T-helper 17 cell (primary cell): ENCODE data around the gene DCTN2. TPM values are rescaled to one million over a fixed set of nuclear protein-coding genes. Genes with fewer than 3 reads are reported as not detected.
A peak's percentile ranks its signal among the peaks of the same experiment; 100 is the strongest.

ENCODE experiments used
- ATAC-seq: fragments of 150-1000 bp; cut with Tn5 transposase; 2 replicates; pipeline ENCODE4 v1.10.0; 2021; ENCODE audit warnings: mild to moderate bottlenecking, moderate library complexity
- DNase-seq, 3 donors: peaks; one replicate each; pipeline versions ENCODE4 v3.0.0 to v3.0.0-alpha.2; 2020 to 2021
- H3K9me3 ChIP-seq: one replicate; pipeline ENCODE4 v1.7.0; 2013; ENCODE audit warnings: low read length, mild to moderate bottlenecking; ENCODE audit not compliant: control insufficient read depth, poor library complexity, severe bottlenecking
- H3K27ac Mint-ChIP-seq: one replicate; pipeline ENCODE4 v1.8.0; 2022; ENCODE audit warnings: mild to moderate bottlenecking, moderate library complexity, mixed read lengths
- H3K27me3 Mint-ChIP-seq: one replicate; pipeline ENCODE4 v1.8.0; 2022; ENCODE audit warnings: mixed read lengths
- H3K36me3 Mint-ChIP-seq: one replicate; pipeline ENCODE4 v1.8.0; 2022; ENCODE audit warnings: low read depth, mixed read lengths
- H3K4me1 Mint-ChIP-seq: one replicate; pipeline ENCODE4 v1.8.0; 2022; ENCODE audit warnings: mild to moderate bottlenecking, mixed read lengths
- H3K4me3 Mint-ChIP-seq: one replicate; pipeline ENCODE4 v1.8.0; 2022; ENCODE audit warnings: mild to moderate bottlenecking, moderate library complexity, mixed read lengths
- total RNA-seq, 4 donors: library from RNA in 2 of 4; stranded (reverse) in 2 of 4; gene quantifications; one replicate each; pipeline ENCODE4 v1.2.3 and lab custom pipeline; 2022 to 2026

DCTN2 gene
- total RNA-seq, 2 donors from 2014 or later: 63.9 to 78.8 TPM

DNA sequence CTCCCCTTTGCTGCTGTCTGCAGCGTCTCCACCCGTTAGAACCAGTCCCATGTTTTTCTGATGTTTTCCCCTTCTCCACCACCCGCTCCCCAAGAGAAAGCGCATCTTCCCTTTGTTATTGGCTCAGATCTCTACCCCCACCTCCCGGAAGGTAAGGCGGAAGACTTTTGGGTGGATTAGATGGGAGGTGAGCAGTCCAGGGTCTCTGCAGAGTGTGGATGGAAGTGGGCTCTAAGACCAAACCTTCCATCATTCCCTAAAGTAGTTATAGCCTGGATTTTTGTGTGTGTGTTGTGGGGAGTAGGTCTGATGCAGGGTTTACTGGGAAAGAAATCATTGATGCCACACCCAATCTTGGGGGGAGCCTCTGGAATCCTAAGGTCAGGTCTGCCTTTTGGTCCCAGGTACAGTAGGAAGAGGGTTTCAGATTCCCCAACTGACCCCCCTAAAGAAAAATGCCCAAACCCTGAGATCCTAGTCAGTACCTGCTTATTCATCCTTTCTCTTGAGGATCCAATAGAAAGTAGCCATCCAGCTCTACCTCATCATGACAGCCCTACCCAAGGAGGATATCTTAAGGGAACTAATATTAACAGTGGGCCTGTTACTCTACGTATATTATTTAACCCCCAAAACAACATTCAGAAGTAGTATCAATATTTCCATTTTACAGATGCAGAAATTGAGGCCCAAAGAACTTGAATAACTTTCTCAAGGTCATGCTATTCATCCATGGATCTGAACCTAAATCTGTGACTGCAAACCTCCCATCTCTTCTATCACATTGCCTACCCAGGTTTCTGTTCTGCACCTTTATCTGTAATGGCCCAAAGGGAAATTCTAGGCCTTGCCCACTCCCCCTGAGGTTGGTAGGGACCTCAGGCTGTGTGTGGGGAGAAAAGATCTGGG lies 3.9 kb upstream of the DCTN2 start:
- ATAC-seq: no peak
- peak overlapping the region; percentile 83 for H3K4me3 Mint-ChIP-seq
- H3K27ac Mint-ChIP-seq: peak overlapping the region; percentile 47
- peaks cover 31% of the 10 kb centered on the region for H3K4me1 Mint-ChIP-seq
- no peak for DNase-seq
- H3K9me3 ChIP-seq: no peaks in the 10 kb centered on the region
- no peaks in the 10 kb centered on the region for H3K36me3 Mint-ChIP-seq
- H3K27me3 Mint-ChIP-seq: peaks cover 15% of the 10 kb centered on the region

DNA sequence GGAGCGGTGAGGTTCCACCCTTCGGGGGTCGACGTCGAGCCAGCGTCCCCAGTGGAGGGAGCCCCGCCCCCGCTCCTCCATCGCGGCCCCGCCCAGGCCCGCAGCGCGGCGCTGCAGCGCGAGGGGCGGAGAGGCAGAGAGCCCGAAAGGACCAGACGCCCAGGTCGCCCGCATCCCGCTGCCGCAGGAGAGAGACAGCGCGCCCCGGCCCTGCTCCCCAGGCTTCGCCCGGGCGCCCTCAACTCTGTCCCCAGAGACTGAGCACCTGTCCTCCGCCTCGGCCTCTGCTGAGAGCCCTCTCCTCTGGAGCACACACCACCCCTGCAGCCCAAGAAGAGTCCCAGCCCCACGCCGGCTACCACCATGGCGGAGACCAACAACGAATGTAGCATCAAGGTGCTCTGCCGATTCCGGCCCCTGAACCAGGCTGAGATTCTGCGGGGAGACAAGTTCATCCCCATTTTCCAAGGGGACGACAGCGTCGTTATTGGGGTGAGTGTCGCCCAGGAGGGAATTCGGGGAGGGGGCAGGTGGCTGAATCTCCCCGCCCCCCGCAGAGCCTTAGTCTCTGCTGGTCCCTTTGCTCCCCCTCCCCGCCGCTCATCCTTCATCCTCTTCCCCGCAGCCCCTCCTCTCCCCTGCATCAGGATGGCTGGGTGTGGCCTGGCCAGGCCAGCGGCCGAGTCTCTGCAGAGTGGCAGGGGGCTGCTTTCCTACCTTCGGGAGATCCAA lies 3.1 kb upstream of the DCTN2 start, which contains the start of gene KIF5A:
KIF5A (plus strand) TSS at position 136 of the 732 bp plus-strand sequence; CDS start at position 364, 228 bp downstream.
- peak in 2 of 3 donors; percentile 49 to 54 for DNase-seq
- Mint-ChIP-seq H3K4me1 (peaks cover 38% of the 10 kb centered on the region), H3K4me3 (peak within 1 kb of the TSS; percentile 89), H3K27ac (peak within 1 kb of the TSS; percentile 47), H3K36me3 (no peaks in the 10 kb centered on the region), H3K27me3 (peaks cover 15% of the 10 kb centered on the region)
- ATAC-seq: peak; percentile 49
- no peaks in the 10 kb centered on the region for H3K9me3 ChIP-seq

DNA sequence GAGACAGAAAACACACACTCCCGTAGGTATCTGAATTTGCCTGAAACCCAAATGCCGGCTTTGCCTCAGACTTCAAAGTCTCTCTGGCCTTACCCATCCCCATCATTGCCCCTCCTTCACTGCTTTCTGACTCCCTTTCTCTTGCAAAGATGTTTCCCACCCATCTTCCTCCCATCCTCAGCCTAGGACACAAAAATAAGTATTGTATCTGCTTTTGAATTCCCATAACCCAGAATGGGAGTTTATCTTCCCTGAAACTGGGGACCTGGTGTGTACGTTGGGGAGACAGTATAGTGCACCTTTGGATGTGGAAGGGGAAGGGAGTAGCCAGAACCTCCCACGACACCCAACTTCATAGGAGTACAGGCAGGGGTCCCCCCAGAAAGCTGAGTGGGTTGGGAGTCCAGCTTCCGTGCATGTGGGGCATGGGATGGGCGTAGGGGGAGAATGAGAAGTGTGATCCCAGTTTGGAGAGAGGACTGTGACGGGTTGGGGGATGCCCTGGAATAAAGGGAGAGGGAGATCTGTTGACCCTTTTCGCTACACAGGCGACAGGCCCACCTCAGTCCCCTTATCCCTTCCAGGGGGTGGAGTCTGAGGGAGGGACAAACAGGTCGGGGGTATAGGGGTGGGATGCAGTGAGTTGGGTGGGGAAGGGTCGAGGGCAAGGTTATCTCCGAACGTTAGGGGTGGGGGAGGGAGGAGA lies 2.4 kb upstream of the DCTN2 start:
- no peak for DNase-seq
- no peaks in the 10 kb centered on the region for H3K36me3 Mint-ChIP-seq
- no peak for ATAC-seq
- H3K4me3 Mint-ChIP-seq: peak overlapping the region; percentile 89
- no peak overlapping the region for H3K27ac Mint-ChIP-seq
- peaks cover 12% of the 10 kb centered on the region for H3K27me3 Mint-ChIP-seq
- no peaks in the 10 kb centered on the region for H3K9me3 ChIP-seq
- peaks cover 42% of the 10 kb centered on the region for H3K4me1 Mint-ChIP-seq

DNA sequence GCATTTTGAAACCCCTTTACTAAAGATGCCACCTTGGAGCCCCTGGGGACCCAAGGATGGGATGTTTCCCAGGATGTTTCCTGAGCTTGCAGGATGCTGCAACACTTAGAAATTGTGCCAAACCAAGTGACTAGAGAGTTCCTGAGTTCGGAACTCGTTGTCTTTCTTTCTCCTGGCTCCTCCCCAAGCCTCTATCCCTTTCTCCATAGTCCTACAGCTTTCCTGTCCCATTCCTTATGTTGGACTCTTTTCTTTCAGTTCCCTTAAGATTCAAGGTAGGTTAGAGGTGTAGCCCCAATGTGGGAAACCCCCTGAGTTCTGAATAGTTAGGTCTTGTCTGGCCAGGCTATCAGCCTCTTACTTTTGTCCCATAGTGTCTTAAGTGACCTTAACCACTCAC lies 1.5 kb upstream of the DCTN2 start:
- no peaks in the 10 kb centered on the region for H3K36me3 Mint-ChIP-seq
- H3K27ac Mint-ChIP-seq: no peak overlapping the region
- ATAC-seq: no peak
- H3K4me1 Mint-ChIP-seq: peaks cover 40% of the 10 kb centered on the region
- H3K4me3 Mint-ChIP-seq: peak overlapping the region; percentile 1
- H3K27me3 Mint-ChIP-seq: peaks cover 4% of the 10 kb centered on the region
- no peaks in the 10 kb centered on the region for H3K9me3 ChIP-seq
- no peak for DNase-seq

DNA sequence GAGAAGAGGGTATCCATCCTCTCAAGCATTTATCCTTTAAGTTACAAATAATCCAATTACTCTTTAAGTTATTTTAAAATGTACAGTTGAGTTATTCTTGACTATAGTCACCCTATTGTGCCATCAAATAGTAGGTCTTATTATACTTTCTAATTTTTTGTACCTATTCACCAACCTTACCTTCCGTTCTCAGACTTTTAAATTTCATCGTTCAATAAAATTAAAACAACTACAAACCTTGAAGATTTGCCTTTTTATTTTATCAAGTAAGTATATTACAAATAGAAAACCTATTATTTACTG lies 972 bp upstream of the DCTN2 start:
- Mint-ChIP-seq H3K27ac (no peak overlapping the region), H3K4me3 (peak overlapping the region; percentile 97), H3K36me3 (no peaks in the 10 kb centered on the region), H3K27me3 (no peaks in the 10 kb centered on the region), H3K4me1 (peaks cover 40% of the 10 kb centered on the region)
- DNase-seq: no peak
- H3K9me3 ChIP-seq: no peaks in the 10 kb centered on the region
- no peak for ATAC-seq

DNA sequence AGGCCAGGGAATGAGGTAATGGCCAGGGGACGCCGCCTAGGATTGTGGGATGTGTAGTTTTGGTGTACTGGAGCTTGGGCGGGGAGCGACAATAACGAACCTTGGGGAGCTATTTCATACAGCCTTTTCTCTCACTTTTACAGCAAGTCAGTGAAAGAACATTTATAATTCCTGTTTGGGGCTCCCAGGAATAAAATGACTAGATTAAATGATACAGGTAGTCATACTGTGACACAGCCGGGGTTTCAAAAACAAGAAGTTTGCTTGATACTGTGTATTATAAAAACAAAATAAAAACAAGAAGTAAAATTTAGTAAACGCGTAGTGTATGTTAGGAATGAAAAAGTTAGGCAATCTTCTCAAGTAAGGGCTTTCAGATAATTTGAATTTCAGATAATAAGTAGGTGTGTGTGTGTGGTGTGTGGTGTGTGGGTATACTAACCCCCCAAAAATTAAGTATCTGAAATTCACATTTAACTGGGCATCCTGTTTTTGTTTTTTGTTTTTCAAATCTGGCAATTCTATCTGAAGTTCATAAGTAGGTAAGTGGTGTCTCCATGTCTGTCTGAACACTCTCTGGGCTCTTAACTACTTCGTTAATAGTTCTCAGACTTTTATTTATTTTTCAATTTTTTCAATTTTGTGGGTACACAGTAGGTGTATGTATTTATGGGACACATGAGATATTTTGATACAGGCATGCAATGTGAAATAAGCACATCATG lies 458 bp upstream of the DCTN2 start:
- H3K9me3 ChIP-seq: no peaks in the 10 kb centered on the region
- Mint-ChIP-seq H3K4me1 (peaks cover 40% of the 10 kb centered on the region), H3K4me3 (peak overlapping the region; percentile 97), H3K36me3 (no peaks in the 10 kb centered on the region), H3K27me3 (no peaks in the 10 kb centered on the region), H3K27ac (peak overlapping the region; percentile 94)
- no peak for DNase-seq
- no peak for ATAC-seq

DNA sequence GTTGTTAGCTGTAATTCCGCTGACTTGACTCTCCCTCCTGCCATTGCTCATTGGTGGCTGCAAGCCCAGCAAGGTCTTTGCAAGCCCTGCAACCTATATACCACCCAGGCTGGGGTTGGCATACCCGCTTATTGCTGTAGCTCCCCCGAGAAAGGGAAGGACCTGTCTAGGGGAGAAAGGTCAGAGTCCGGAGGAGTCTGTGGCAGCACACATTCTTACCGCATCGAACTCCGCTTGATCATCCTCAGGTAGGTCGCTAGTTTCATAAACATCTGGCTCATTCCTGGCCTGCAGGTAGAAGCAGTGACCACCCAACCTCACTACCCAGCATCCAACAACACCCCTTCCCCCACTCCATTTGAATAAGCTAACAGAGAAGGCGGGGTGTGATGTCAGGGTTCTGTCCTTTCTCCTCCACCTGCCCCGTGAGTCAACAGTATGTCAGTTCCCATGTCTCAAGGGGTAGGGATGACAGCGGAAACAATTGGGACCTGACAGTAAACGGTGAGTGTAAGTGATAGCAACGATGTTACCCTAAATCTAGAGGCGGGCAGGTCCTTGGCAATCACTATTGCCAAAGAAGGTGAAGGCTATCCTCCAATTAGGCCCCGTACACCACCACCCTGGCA lies 1.1 kb downstream of the DCTN2 start:
- H3K4me1 Mint-ChIP-seq: peaks cover 40% of the 10 kb centered on the region
- ATAC-seq (no peak), DNase-seq (no peak)
- H3K4me3 Mint-ChIP-seq: peak overlapping the region; percentile 97
- no peaks in the 10 kb centered on the region for H3K9me3 ChIP-seq
- H3K27ac Mint-ChIP-seq: peak overlapping the region; percentile 94
- H3K36me3 Mint-ChIP-seq: no peaks in the 10 kb centered on the region
- H3K27me3 Mint-ChIP-seq: no peaks in the 10 kb centered on the region

DNA sequence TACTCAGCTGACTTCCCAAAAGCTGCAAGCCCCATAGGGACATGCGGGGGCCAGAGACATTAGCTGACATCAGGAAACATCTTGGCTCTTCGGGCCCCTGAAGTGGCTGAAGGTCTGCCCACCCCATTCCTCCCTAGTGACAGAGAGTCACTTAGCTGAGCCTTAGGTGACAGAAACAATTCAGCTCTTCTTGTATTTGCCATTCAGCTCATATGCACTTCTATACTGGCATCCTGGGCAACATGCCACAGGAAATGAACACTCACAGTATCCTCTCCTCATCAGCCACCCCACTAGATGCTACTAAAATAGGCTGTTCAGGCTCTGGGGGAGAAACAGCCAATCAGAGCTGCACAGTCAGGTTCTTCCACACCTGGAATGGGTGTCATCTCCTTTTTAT lies 3.4 kb downstream of the DCTN2 start:
- peaks cover 30% of the 10 kb centered on the region for H3K4me1 Mint-ChIP-seq
- no peak overlapping the region for H3K4me3 Mint-ChIP-seq
- no peaks in the 10 kb centered on the region for H3K36me3 Mint-ChIP-seq
- ATAC-seq (no peak), DNase-seq (no peak)
- H3K27ac Mint-ChIP-seq: no peak overlapping the region
- H3K27me3 Mint-ChIP-seq: no peaks in the 10 kb centered on the region
- H3K9me3 ChIP-seq: no peaks in the 10 kb centered on the region

DNA sequence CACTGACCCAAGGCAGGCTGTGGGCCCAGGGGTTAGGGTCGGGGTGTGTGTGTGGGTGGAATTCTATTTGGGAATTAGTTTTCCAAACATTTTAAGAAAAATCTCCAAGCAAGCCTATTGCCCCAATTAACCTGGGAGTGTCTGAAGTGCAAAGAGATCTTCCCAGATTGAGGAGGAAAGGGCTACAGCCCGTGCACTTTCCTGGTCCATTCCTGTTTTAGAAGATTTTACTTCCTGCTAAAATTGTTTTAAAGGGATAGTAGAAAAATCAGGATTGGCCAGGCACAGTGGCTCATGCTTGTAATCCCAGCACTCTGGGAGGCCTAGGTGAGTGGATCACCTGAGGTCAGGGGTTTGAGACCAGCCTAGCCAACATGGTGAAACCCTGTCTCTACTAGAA lies 5.3 kb downstream of the DCTN2 start:
- no peak for ATAC-seq
- H3K36me3 Mint-ChIP-seq: no peaks in the 10 kb centered on the region
- peaks cover 28% of the 10 kb centered on the region for H3K4me1 Mint-ChIP-seq
- no peak overlapping the region for H3K4me3 Mint-ChIP-seq
- H3K9me3 ChIP-seq: no peaks in the 10 kb centered on the region
- DNase-seq: no peak
- no peak overlapping the region for H3K27ac Mint-ChIP-seq
- H3K27me3 Mint-ChIP-seq: no peaks in the 10 kb centered on the region

DNA sequence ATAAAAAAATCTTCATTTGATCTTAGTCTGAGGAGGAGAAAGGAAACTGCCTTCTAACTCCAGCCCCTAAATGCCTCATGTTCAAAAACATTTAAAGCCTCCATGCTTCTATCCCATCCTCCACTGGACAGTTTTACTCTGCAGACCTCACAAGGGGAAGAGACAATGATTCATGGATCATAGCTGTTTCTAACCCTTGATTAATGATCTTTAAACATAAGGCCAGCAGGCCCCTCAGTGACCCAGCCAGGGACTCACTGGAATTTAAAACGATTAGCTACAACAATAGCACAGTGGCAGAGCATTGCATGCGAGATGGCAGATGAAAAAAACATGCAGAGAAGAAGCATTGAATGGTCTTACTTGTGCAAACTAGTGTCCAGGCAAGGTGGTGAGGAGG lies 6.0 kb downstream of the DCTN2 start:
- no peak overlapping the region for H3K27ac Mint-ChIP-seq
- no peaks in the 10 kb centered on the region for H3K36me3 Mint-ChIP-seq

DNA sequence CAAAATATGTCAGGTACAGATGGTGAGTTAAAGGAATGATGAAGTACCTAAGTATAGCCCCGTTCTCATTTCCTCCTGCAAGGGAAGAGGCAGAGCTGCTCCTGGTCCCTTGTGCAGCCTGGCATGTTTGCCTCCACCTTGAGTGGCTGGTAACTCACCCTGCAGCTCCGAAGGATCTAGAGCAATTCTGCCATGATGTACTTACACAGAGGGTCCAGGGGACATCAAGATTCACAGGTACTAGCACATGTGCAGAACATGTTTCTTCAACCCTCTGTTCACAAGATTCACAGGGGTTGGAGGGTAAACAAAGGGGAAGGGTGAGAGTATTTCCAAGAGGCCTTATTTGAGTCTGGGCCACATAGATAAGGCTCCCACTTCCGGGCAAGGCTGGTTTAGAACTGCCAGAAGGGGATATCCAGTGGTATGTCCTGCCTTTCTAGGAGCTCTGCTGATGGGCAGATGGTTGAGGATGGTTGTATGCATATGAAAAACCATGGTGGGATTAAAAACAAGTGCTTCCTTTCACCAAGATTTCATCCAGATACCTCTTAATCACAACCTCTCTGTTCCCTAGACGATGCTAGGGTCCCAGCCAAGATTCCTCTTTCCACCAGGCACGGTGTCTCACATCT lies 7.7 kb downstream of the DCTN2 start:
- H3K9me3 ChIP-seq: no peaks in the 10 kb centered on the region
- Mint-ChIP-seq H3K4me1 (peaks cover 12% of the 10 kb centered on the region), H3K27me3 (no peaks in the 10 kb centered on the region), H3K27ac (peak overlapping the region; percentile 57), H3K36me3 (no peaks in the 10 kb centered on the region), H3K4me3 (no peak overlapping the region)
- no peak for ATAC-seq
- DNase-seq: no peak

More for the DNA sequence above, 6.0 kb downstream of the DCTN2 start:
- Mint-ChIP-seq H3K4me1 (peaks cover 24% of the 10 kb centered on the region), H3K27me3 (no peaks in the 10 kb centered on the region), H3K4me3 (no peak overlapping the region)
- H3K9me3 ChIP-seq: no peaks in the 10 kb centered on the region
- no peak for DNase-seq
- ATAC-seq: no peak

DNA sequence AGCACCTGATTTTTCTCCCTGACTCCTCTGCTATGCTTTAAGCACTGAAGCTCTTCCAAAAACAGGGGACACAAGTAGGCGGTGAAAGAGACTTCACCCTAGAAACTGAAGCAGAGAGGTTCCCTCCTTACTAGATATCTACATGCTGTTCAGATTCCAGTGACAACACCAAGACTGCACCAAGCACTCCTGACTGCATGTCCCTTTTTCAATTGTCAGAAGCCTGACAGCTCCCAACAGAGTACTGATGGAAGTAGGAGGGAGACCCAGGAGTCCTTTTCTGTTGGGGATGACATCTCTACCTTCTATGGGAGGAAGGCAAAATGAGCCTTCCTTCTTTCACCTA lies 10.4 kb downstream of the DCTN2 start:
- Mint-ChIP-seq H3K4me3 (no peak overlapping the region), H3K27me3 (no peaks in the 10 kb centered on the region), H3K27ac (peak overlapping the region; percentile 6), H3K36me3 (no peaks in the 10 kb centered on the region), H3K4me1 (peaks cover 11% of the 10 kb centered on the region)
- DNase-seq (no peak), ATAC-seq (no peak)
- H3K9me3 ChIP-seq: no peaks in the 10 kb centered on the region
